K562 treated with DMSO at 1 percent for 24 hours (cell line): ENCODE results near the gene PHOX2A. TPM values are rescaled to one million over a fixed set of nuclear protein-coding genes. Genes with fewer than 3 reads are reported as not detected.

Experiments used
- total RNA-seq: library from RNA; unstranded; fragments of 300-600 nt; gene quantifications from 2 replicates; pipeline ENCODE4 v1.2.3, GENCODE V29; 2022; ENCODE audit warnings: low read depth; ENCODE audit not compliant: insufficient read depth

Gene PHOX2A
- not detected in 2 replicates for total RNA-seq

GRCh38 chr11:72244060-72244360, at the start of gene PHOX2A:
Gene PHOX2A, minus strand, starts transcription at chr11:72244176. Its CDS starts 172 bp downstream, at chr11:72244004.

GRCh38 chr11:72224564-72225410, 19.2 kb downstream of the PHOX2A start, which contains the start of gene INPPL1:
Gene INPPL1, plus strand, starts transcription at chr11:72224767. Its CDS starts 218 bp downstream, at chr11:72224985.

GRCh38 chr11:72216638-72217037, 27.3 kb downstream of the PHOX2A start, which contains the start of gene FOLR2:
Gene FOLR2, plus strand, starts transcription at chr11:72216794. Its CDS starts 1,791 bp downstream, at chr11:72218585.

GRCh38 chr11:72191961-72192381, 52.0 kb downstream of the PHOX2A start, which contains the start of gene FOLR1:
Gene FOLR1, plus strand, starts transcription at chr11:72192140. Its CDS starts 34 bp downstream, at chr11:72192174.

Other genes starting within 250 kb of the PHOX2A start
- gene IL18BP, start 245.3 kb downstream of the PHOX2A start, total RNA-seq: 9.8 and 10.9 TPM in 2 replicates
- 142 and 143 TPM in 2 replicates for gene NUMA1, start 163.6 kb downstream of the PHOX2A start, total RNA-seq
- gene LRRC51, start 163.3 kb downstream of the PHOX2A start, total RNA-seq: 4.6 and 6.9 TPM in 2 replicates
- 95.2 and 103 TPM in 2 replicates for gene LAMTOR1, start 140.9 kb downstream of the PHOX2A start, total RNA-seq
- gene TOMT, start 138.3 kb downstream of the PHOX2A start, total RNA-seq: not detected in 2 replicates
- gene ANAPC15, start 131.5 kb downstream of the PHOX2A start, total RNA-seq: 29.7 and 44.2 TPM in 2 replicates
- gene FOLR3, start 108.5 kb downstream of the PHOX2A start, total RNA-seq: not detected in 2 replicates
- gene FOLR1, start 52.0 kb downstream of the PHOX2A start, total RNA-seq: 16.2 and 19.2 TPM in 2 replicates
- not detected in 2 replicates for gene FOLR2, start 27.4 kb downstream of the PHOX2A start, total RNA-seq
- 111 and 118 TPM in 2 replicates for gene INPPL1, start 19.4 kb downstream of the PHOX2A start, total RNA-seq
- 12.0 and 13.5 TPM in 2 replicates for gene CLPB, start 190.4 kb upstream of the PHOX2A start, total RNA-seq